Liver (tissue), 9 donors: ENCODE results near the gene FAM120C. TPM values are rescaled to one million over a fixed set of nuclear protein-coding genes. Genes with fewer than 3 reads are reported as not detected.

ENCODE experiments used
- DNase-seq: peaks from one replicate; pipeline ENCODE4 v3.0.0-alpha.2; 2017; ENCODE audit warnings: low spot score
- H3K27ac ChIP-seq, 2 donors: one replicate each; pipeline ENCODE4 v1.7.0; 2013; ENCODE audit warnings: inconsistent platforms in 2 of 2, low read length in 2 of 2, control low read depth in 1 of 2, low read depth in 1 of 2, mild to moderate bottlenecking in 1 of 2
- H3K27me3 ChIP-seq, 4 donors: one replicate each; pipeline versions ENCODE4 v1.6.1 to v1.7.0; 2013; ENCODE audit warnings: low read length in 3 of 4, inconsistent platforms in 1 of 4, mild to moderate bottlenecking in 1 of 4, moderate library complexity in 1 of 4; ENCODE audit not compliant: control insufficient read depth in 4 of 4, insufficient read depth in 4 of 4
- H3K36me3 ChIP-seq, 4 donors: one replicate each; pipeline versions ENCODE4 v1.6.1 to v1.7.0; 2013; ENCODE audit warnings: low read length in 3 of 4, mild to moderate bottlenecking in 3 of 4, low read depth in 1 of 4, moderate library complexity in 1 of 4; ENCODE audit not compliant: control insufficient read depth in 4 of 4, insufficient read depth in 3 of 4
- H3K4me1 ChIP-seq, 4 donors: one replicate each; pipeline versions ENCODE4 v1.6.1 to v1.7.0; 2013; ENCODE audit warnings: low read length in 3 of 4, mild to moderate bottlenecking in 3 of 4, moderate library complexity in 1 of 4; ENCODE audit not compliant: control insufficient read depth in 4 of 4, insufficient read depth in 4 of 4
- H3K4me3 ChIP-seq, 3 donors: one replicate each; pipeline versions ENCODE4 v1.6.1 to v1.7.0; 2013; ENCODE audit warnings: low read length in 3 of 3, control low read depth in 1 of 3, low read depth in 1 of 3, mild to moderate bottlenecking in 1 of 3
- H3K9ac ChIP-seq, 2 donors: one replicate each; pipeline ENCODE4 v1.7.0; 2013; ENCODE audit warnings: low read length in 2 of 2, mild to moderate bottlenecking in 2 of 2, moderate library complexity in 2 of 2, control low read depth in 1 of 2, low read depth in 1 of 2
- H3K9me3 ChIP-seq, 4 donors: one replicate each; pipeline versions ENCODE4 v1.6.1 to v1.7.0; 2013; ENCODE audit warnings: low read length in 3 of 4; ENCODE audit not compliant: control insufficient read depth in 4 of 4
- EGR1 ChIP-seq, 2 donors: IDR thresholded peaks; 2 replicates each; pipeline ENCODE4 v1.6.1; 2016 to 2018; ENCODE audit warnings: antibody characterized with exemption in 2 of 2, low read depth in 2 of 2
- FOXA1 ChIP-seq: IDR thresholded peaks from 2 replicates; pipeline ENCODE4 v1.6.1; 2016; ENCODE audit warnings: antibody characterized with exemption
- FOXA2 ChIP-seq: IDR thresholded peaks from 2 replicates; pipeline ENCODE4 v1.6.1; 2016; ENCODE audit warnings: antibody characterized with exemption
- GABPA ChIP-seq, 2 donors: IDR thresholded peaks in 1 of 2; conservative IDR thresholded peaks in 1 of 2; 2 replicates each; pipeline ENCODE4 v1.6.1; 2016; ENCODE audit warnings: antibody characterized with exemption in 2 of 2, mild to moderate bottlenecking in 1 of 2, moderate library complexity in 1 of 2
- HNF4A ChIP-seq, 2 donors: conservative IDR thresholded peaks; 2 replicates each; pipeline ENCODE4 v1.6.1; 2016; ENCODE audit warnings: antibody characterized with exemption in 2 of 2, mild to moderate bottlenecking in 2 of 2
- JUND ChIP-seq, 2 donors: IDR thresholded peaks; 2 replicates each; pipeline ENCODE4 v1.6.1; 2016; ENCODE audit warnings: antibody characterized with exemption in 2 of 2
- NR2F2 ChIP-seq: IDR thresholded peaks from 2 replicates; pipeline ENCODE4 v1.6.1; 2016; ENCODE audit warnings: antibody characterized with exemption
- RAD21 ChIP-seq, 2 donors: IDR thresholded peaks; 2 replicates each; pipeline ENCODE4 v1.6.1; 2016; ENCODE audit warnings: antibody characterized with exemption in 2 of 2, mild to moderate bottlenecking in 2 of 2
- REST ChIP-seq: IDR thresholded peaks from 2 replicates; pipeline ENCODE4 v1.6.1; 2016; ENCODE audit warnings: antibody characterized with exemption, mild to moderate bottlenecking
- RXRA ChIP-seq, 2 donors: IDR thresholded peaks; 2 replicates each; pipeline ENCODE4 v1.6.1; 2017 to 2018; ENCODE audit warnings: antibody characterized with exemption in 2 of 2, mild to moderate bottlenecking in 1 of 2
- SP1 ChIP-seq: IDR thresholded peaks from 2 replicates; pipeline ENCODE4 v1.6.1; 2018; ENCODE audit warnings: antibody characterized with exemption, mild to moderate bottlenecking
- YY1 ChIP-seq: IDR thresholded peaks from 2 replicates; pipeline ENCODE4 v1.6.1; 2016; ENCODE audit warnings: antibody characterized with exemption, mild to moderate bottlenecking
- ZBTB33 ChIP-seq: IDR thresholded peaks from 2 replicates; pipeline ENCODE4 v1.6.1; 2016; ENCODE audit warnings: antibody characterized with exemption
- WGBS: extraction: QIAGEN DNeasy Blood & Tissue Kit; methylation state at CpG from one replicate; pipeline ENCODE4 v1.1.7; 2013; 5-methylcytosine and 5-hydroxymethylcytosine counted together
- polyA plus RNA-seq, 2 donors: library from polyadenylated mRNA; stranded (reverse) in 1 of 2; unstranded in 1 of 2; fragments of 200-250 nt in 1 of 2; fragments of >200 nt in 1 of 2; fragmentation: Nextera tagmentation in 1 of 2; extraction: Ambion mirVana in 1 of 2; gene quantifications; one replicate each; pipeline versions ENCODE4 v1.2.1 to v1.2.3, GENCODE V29; 2013 to 2015
- total RNA-seq, 2 donors: library from RNA; depleted of rRNA; stranded (reverse); fragments of >200 nt; gene quantifications; one replicate each; pipeline ENCODE4 v1.2.3, GENCODE V29; 2014
- TF ChIP-seq, protein P1 (sequence below): fragments of 150-350 bp; IDR thresholded peaks from 2 replicates; pipeline ENCODE4 v1.5.1; 2017; ENCODE audit warnings: improper control_type of control experiment, low read depth, low read length; ENCODE audit not compliant: missing input control
- TF ChIP-seq, protein P2 (sequence below): IDR thresholded peaks from 2 replicates; pipeline ENCODE4 v1.6.1; 2016; ENCODE audit warnings: antibody characterized with exemption
- TF ChIP-seq, protein P3 (sequence below): IDR thresholded peaks from 2 replicates; pipeline ENCODE4 v1.6.1; 2016; ENCODE audit warnings: antibody characterized with exemption
- donor health status: healthy.
- donor health status: healthy.
- donor health status: healthy.
- donor health status: healthy.
- donor health status: healthy.

Gene FAM120C
- total and polyA plus RNA-seq, 4 donors = 1.8 to 3.7 (median 2.3) TPM

DNA sequence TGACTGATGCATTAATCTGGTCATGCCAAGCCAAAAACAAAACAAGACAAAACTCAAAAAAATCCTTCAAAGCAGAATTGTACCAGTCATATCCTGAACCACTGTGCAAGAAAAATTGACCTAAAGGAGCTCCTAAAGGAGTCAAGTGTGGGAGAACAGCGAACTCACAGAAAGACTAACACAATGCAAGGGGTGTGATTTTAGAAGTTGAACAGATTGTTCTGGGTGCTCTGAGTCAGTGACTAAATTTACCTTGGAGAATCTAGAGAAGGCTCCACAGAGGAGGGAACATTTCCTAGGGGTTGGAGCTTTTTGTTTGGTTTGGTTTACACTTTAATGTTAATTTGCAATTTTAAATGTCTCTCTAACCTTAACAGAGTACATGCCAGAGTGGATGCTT, 89.9 kb downstream of the FAM120C start:
- H3K36me3 ChIP-seq = peaks cover 0 to 4% (median 1%) of the 10 kb centered on the region in 4 donors
- no peak for DNase-seq
- 90% methylated on average over 1 of the region's 1 CpG for WGBS
- H3K9me3 ChIP-seq = no peaks in the 10 kb centered on the region
- H3K27me3 ChIP-seq = no peaks in the 10 kb centered on the region
- H3K27ac ChIP-seq = no peak overlapping the region
- TF ChIP-seq GABPA (IDR thresholded peaks at IDR 0.05 in 1 of 2, conservative IDR thresholded peaks at IDR 0.05 in 1 of 2) (no peak), FOXA2 (no peak), ZBTB33 (no peak), SP1 (no peak), FOXA1 (no peak), NR2F2 (no peak), RXRA (IDR thresholded peaks at IDR 0.05) (no peak), JUND (IDR thresholded peaks at IDR 0.05) (no peak), HNF4A (conservative IDR thresholded peaks at IDR 0.05) (no peak)
- TF ChIP-seq, protein P1, sequence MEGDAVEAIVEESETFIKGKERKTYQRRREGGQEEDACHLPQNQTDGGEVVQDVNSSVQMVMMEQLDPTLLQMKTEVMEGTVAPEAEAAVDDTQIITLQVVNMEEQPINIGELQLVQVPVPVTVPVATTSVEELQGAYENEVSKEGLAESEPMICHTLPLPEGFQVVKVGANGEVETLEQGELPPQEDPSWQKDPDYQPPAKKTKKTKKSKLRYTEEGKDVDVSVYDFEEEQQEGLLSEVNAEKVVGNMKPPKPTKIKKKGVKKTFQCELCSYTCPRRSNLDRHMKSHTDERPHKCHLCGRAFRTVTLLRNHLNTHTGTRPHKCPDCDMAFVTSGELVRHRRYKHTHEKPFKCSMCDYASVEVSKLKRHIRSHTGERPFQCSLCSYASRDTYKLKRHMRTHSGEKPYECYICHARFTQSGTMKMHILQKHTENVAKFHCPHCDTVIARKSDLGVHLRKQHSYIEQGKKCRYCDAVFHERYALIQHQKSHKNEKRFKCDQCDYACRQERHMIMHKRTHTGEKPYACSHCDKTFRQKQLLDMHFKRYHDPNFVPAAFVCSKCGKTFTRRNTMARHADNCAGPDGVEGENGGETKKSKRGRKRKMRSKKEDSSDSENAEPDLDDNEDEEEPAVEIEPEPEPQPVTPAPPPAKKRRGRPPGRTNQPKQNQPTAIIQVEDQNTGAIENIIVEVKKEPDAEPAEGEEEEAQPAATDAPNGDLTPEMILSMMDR = no peak
- H3K9ac ChIP-seq = no peak overlapping the region
- H3K4me3 ChIP-seq = no peak overlapping the region
- peaks cover 0 to 2% (median 0%) of the 10 kb centered on the region in 4 donors for H3K4me1 ChIP-seq

GRCh38 chrX:54090880-54091279, 92.2 kb downstream of the FAM120C start:
- WGBS = 68% methylated on average over 2 of the region's 2 CpGs
- TF ChIP-seq EGR1 (IDR thresholded peaks at IDR 0.05; ENCODE audit: low read depth in 2 of 2) (no peak), RXRA (IDR thresholded peaks at IDR 0.05) (no peak), SP1 (no peak), REST (no peak), YY1 (no peak), JUND (IDR thresholded peaks at IDR 0.05) (no peak), RAD21 (IDR thresholded peaks at IDR 0.05) (no peak), GABPA (IDR thresholded peaks at IDR 0.05 in 1 of 2, conservative IDR thresholded peaks at IDR 0.05 in 1 of 2) (no peak), ZBTB33 (no peak), FOXA1 (no peak), HNF4A (conservative IDR thresholded peaks at IDR 0.05) (no peak)
- TF ChIP-seq, protein P2, sequence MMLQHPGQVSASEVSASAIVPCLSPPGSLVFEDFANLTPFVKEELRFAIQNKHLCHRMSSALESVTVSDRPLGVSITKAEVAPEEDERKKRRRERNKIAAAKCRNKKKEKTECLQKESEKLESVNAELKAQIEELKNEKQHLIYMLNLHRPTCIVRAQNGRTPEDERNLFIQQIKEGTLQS = no peak
- TF ChIP-seq, protein P3, sequence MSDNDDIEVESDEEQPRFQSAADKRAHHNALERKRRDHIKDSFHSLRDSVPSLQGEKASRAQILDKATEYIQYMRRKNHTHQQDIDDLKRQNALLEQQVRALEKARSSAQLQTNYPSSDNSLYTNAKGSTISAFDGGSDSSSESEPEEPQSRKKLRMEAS = no peak
- peaks cover 0 to 2% (median 0%) of the 10 kb centered on the region in 4 donors for H3K4me1 ChIP-seq
- no peaks in the 10 kb centered on the region for H3K27me3 ChIP-seq
- H3K9ac ChIP-seq = no peak overlapping the region
- no peak overlapping the region for H3K4me3 ChIP-seq
- no peaks in the 10 kb centered on the region for H3K9me3 ChIP-seq
- no peak for DNase-seq
- H3K36me3 ChIP-seq = peaks cover 0 to 4% (median 1%) of the 10 kb centered on the region in 4 donors
- H3K27ac ChIP-seq = no peak overlapping the region
